HG02623 (cell line): ENCODE results near the gene ABCB9.

Source experiments
- ATAC-seq: cut with Tn5 transposase; IDR thresholded peaks from one replicate; pipeline ENCODE4 v1.9.1; 2021; ENCODE audit warnings: moderate library complexity; ENCODE audit not compliant: unreplicated experiment

ABCB9 gene

GRCh38 chr12:122995503-122996187 lies 29.4 kb upstream of the ABCB9 start:
- ATAC-seq, result no peak

- ATAC-seq, result no peak
Observed at GRCh38 chr12:122994781-122995502, 28.7 kb upstream of the ABCB9 start.

- ATAC-seq, result no peak
Observed at GRCh38 chr12:122994140-122994675, 27.9 kb upstream of the ABCB9 start.

GRCh38 chr12:122992386-122992785 lies 26.1 kb upstream of the ABCB9 start:
- ATAC-seq, result no peak

GRCh38 chr12:122991623-122992275 lies 25.5 kb upstream of the ABCB9 start:
- no peak for ATAC-seq

- no peak for ATAC-seq
Observed at GRCh38 chr12:122990961-122991622, 24.8 kb upstream of the ABCB9 start.

- ATAC-seq, result no peak
Observed at GRCh38 chr12:122990561-122990960, 24.3 kb upstream of the ABCB9 start.

GRCh38 chr12:122989874-122990419 lies 23.7 kb upstream of the ABCB9 start:
- ATAC-seq, result no peak

- ATAC-seq, result no peak
Observed at GRCh38 chr12:122989225-122989839, 23.1 kb upstream of the ABCB9 start.

- no peak for ATAC-seq
Observed at GRCh38 chr12:122988612-122989212, 22.4 kb upstream of the ABCB9 start.

GRCh38 chr12:122988036-122988435 lies 21.8 kb upstream of the ABCB9 start:
- ATAC-seq, result no peak

GRCh38 chr12:122987086-122987951 lies 21.1 kb upstream of the ABCB9 start:
- ATAC-seq, result no peak

- no peak for ATAC-seq
Observed at GRCh38 chr12:122986258-122986871, 20.1 kb upstream of the ABCB9 start.

- no peak for ATAC-seq
Observed at GRCh38 chr12:122985338-122986257, 19.3 kb upstream of the ABCB9 start.

GRCh38 chr12:122984612-122985337 lies 18.5 kb upstream of the ABCB9 start:
- ATAC-seq, result no peak

GRCh38 chr12:122983789-122984515 lies 17.7 kb upstream of the ABCB9 start:
- no peak for ATAC-seq
